ENCODE data around the gene MMP17. TPM values are rescaled to one million over a fixed set of nuclear protein-coding genes. Genes with fewer than 3 reads are reported as not detected.

The MMP17 gene
- total RNA-seq, 1 experiment from 2014 or later, result 12.6 TPM

DNA sequence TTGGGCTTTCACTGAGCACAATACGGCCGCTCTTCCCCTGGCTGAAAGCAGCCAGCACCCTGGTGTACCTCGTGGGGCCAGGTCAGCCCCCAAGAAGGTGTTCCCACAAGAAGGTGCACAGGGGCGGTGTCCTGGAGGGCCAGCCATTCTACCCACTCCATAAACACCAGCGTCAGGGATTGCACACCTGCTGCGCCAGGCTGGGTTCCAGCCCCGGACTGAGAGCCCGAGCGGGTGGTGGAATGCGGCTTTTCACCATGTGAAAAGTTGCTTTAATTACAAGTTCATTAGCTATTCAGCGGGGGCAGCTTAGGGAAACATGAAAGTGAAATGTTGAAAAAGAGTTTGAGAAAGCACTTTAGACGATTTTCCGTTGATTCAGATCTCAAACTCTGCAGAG is 17.5 kb upstream of the MMP17 start:
- BruUV-seq (replicated peaks), result no TSS peak

DNA sequence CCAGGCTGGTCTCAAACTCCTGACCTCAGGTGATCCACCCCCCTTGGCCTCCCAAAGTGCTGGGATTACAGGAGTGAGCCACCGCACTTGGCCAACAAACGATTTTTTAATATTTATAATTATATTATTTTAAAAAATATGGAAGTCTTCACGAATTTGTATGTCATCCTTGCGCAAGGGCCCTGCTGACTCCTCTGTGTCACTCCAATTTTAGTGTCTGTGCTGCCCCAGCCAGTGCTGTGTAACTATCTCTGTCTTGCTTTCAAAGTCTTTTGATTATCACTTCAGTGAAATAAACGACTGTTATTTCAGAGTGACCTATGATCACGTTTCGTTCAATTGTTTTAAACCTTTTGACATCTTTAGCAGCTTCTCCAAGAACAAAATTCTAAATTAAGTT is 13.1 kb upstream of the MMP17 start:
- Histone ChIP-seq H3K27ac (ENCODE audit: low read depth, low read length, poor library complexity, severe bottlenecking) (no peak overlapping the region), H3K4me1 (ENCODE audit: insufficient read depth, low read length, poor library complexity, severe bottlenecking) (no peaks in the 10 kb centered on the region), H3K27me3 (replicated peaks; ENCODE audit: insufficient read depth, low read depth, low read length, poor library complexity) (no peaks in the 10 kb centered on the region), H3K9me3 (ENCODE audit: low read depth, low read length, poor library complexity, severe bottlenecking) (no peaks in the 10 kb centered on the region), H3K4me3 (ENCODE audit: low read depth, low read length, poor library complexity, severe bottlenecking) (no peak overlapping the region), H3K36me3 (ENCODE audit: insufficient read depth, low read length, poor library complexity, severe bottlenecking) (no peaks in the 10 kb centered on the region)
- ChIA-PET CTCF (no interaction called here), POLR2A (ENCODE audit: low non-redundant PET) (no interaction called here)
- TF ChIP-seq, protein P1, sequence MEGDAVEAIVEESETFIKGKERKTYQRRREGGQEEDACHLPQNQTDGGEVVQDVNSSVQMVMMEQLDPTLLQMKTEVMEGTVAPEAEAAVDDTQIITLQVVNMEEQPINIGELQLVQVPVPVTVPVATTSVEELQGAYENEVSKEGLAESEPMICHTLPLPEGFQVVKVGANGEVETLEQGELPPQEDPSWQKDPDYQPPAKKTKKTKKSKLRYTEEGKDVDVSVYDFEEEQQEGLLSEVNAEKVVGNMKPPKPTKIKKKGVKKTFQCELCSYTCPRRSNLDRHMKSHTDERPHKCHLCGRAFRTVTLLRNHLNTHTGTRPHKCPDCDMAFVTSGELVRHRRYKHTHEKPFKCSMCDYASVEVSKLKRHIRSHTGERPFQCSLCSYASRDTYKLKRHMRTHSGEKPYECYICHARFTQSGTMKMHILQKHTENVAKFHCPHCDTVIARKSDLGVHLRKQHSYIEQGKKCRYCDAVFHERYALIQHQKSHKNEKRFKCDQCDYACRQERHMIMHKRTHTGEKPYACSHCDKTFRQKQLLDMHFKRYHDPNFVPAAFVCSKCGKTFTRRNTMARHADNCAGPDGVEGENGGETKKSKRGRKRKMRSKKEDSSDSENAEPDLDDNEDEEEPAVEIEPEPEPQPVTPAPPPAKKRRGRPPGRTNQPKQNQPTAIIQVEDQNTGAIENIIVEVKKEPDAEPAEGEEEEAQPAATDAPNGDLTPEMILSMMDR (conservative IDR thresholded peaks at IDR 0.05; ENCODE audit: low read depth, low read length), result no peak
- TF ChIP-seq EZH2 (IDR thresholded peaks at IDR 0.05; ENCODE audit: borderline replicate concordance, low read depth, low read length, poor library complexity, severe bottlenecking), result no peak
- intact Hi-C loops (cut with micrococcal nuclease; ENCODE audit: unreplicated experiment), result no loop called here
- no peak for DNase-seq (ENCODE audit: low spot score)
- BruUV-seq (replicated peaks), result no TSS peak

More for the DNA sequence above, 17.5 kb upstream of the MMP17 start:
- H3K4me3 ChIP-seq (ENCODE audit: low read depth, low read length, poor library complexity, severe bottlenecking), result no peak overlapping the region
- no peak for DNase-seq (ENCODE audit: low spot score)
- no peaks in the 10 kb centered on the region for H3K36me3 ChIP-seq (ENCODE audit: insufficient read depth, low read length, poor library complexity, severe bottlenecking)
- TF ChIP-seq, protein P1 (conservative IDR thresholded peaks at IDR 0.05; ENCODE audit: low read depth, low read length), result no peak
- no peak for TF ChIP-seq EZH2 (IDR thresholded peaks at IDR 0.05; ENCODE audit: borderline replicate concordance, low read depth, low read length, poor library complexity, severe bottlenecking)
- H3K27me3 ChIP-seq (replicated peaks; ENCODE audit: insufficient read depth, low read depth, low read length, poor library complexity), result no peaks in the 10 kb centered on the region
- H3K9me3 ChIP-seq (ENCODE audit: low read depth, low read length, poor library complexity, severe bottlenecking), result no peaks in the 10 kb centered on the region
- intact Hi-C loops (cut with micrococcal nuclease; ENCODE audit: unreplicated experiment), result no loop called here
- ChIA-PET POLR2A (ENCODE audit: low non-redundant PET) (no interaction called here), CTCF (no interaction called here)
- H3K27ac ChIP-seq (ENCODE audit: low read depth, low read length, poor library complexity, severe bottlenecking), result no peak overlapping the region
- H3K4me1 ChIP-seq (ENCODE audit: insufficient read depth, low read length, poor library complexity, severe bottlenecking), result no peaks in the 10 kb centered on the region

DNA sequence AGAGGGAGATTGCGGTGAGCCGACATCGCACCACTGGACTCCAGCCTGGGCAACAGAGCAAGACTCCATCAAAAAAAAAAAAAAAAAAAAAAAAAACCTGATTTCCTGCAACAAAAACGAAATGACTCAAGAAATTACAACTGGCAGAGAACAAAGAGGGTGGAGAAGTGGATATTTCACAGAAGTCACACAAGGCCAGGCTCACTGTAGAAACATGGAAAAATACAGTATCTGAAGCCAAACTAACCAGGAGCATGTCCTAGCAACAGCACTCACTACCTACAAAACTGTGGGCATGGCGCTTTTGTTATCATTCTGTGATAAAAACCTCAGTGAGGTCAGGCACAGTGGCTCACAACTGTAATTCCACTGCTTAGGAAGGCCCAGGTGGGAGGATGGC is 11.7 kb upstream of the MMP17 start:
- no peaks in the 10 kb centered on the region for H3K36me3 ChIP-seq (ENCODE audit: insufficient read depth, low read length, poor library complexity, severe bottlenecking)
- DNase-seq (ENCODE audit: low spot score), result no peak
- BruUV-seq (replicated peaks), result no TSS peak
- H3K9me3 ChIP-seq (ENCODE audit: low read depth, low read length, poor library complexity, severe bottlenecking), result no peaks in the 10 kb centered on the region
- POLR2A ChIA-PET (ENCODE audit: low non-redundant PET), result interaction anchor here (0.7 kb wide), 1 partner anchor 700 kb away, joined by 4 read pairs; no protein-coding TSS in a partner anchor
- CTCF ChIA-PET, result no interaction called here
- no peak overlapping the region for H3K4me3 ChIP-seq (ENCODE audit: low read depth, low read length, poor library complexity, severe bottlenecking)
- H3K27me3 ChIP-seq (replicated peaks; ENCODE audit: insufficient read depth, low read depth, low read length, poor library complexity), result no peaks in the 10 kb centered on the region
- no peak for TF ChIP-seq EZH2 (IDR thresholded peaks at IDR 0.05; ENCODE audit: borderline replicate concordance, low read depth, low read length, poor library complexity, severe bottlenecking)
- TF ChIP-seq, protein P1 (conservative IDR thresholded peaks at IDR 0.05; ENCODE audit: low read depth, low read length), result no peak
- intact Hi-C loops (cut with micrococcal nuclease; ENCODE audit: unreplicated experiment), result no loop called here
- no peak overlapping the region for H3K27ac ChIP-seq (ENCODE audit: low read depth, low read length, poor library complexity, severe bottlenecking)
- no peaks in the 10 kb centered on the region for H3K4me1 ChIP-seq (ENCODE audit: insufficient read depth, low read length, poor library complexity, severe bottlenecking)
